Activated naive CD8-positive, alpha-beta T cell treated with anti-CD3 and anti-CD28 coated beads, Interleukin-2, amount 10 ng/mL, durations not matched to agents 7 days and 5 days (primary cell): ENCODE data around the gene TM9SF3. TPM values are rescaled to one million over a fixed set of nuclear protein-coding genes. Genes with fewer than 3 reads are reported as not detected.
A peak's percentile ranks its signal among the peaks of the same experiment; 100 is the strongest.

ENCODE experiments used
- ATAC-seq: fragments of 150-1000 bp; cut with Tn5 transposase; one replicate; pipeline ENCODE4 v1.10.0; 2021; ENCODE audit warnings: low read depth, moderate library complexity
- POLR2A ChIA-PET: fragments of 350-600 bp; sonication (Branson Sonifier 250); formaldehyde crosslinking; loops from one replicate; lab custom pipeline; 2021; ENCODE audit warnings: antibody characterized with exemption; lab: Charles Lee
- DNase-seq: peaks from one replicate; pipeline ENCODE4 v3.0.0; 2021
- H3K27ac Mint-ChIP-seq: one replicate; pipeline ENCODE4 v1.8.0; 2022; ENCODE audit warnings: mild to moderate bottlenecking, mixed read lengths
- H3K27me3 Mint-ChIP-seq: one replicate; pipeline ENCODE4 v1.8.0; 2022; ENCODE audit warnings: mild to moderate bottlenecking, moderate library complexity, mixed read lengths
- H3K36me3 Mint-ChIP-seq: one replicate; pipeline ENCODE4 v1.8.0; 2021; ENCODE audit warnings: mild to moderate bottlenecking, mixed read lengths
- H3K4me1 Mint-ChIP-seq: one replicate; pipeline ENCODE4 v1.8.0; 2021; ENCODE audit warnings: mixed read lengths
- H3K4me3 Mint-ChIP-seq: one replicate; pipeline ENCODE4 v1.8.0; 2022; ENCODE audit warnings: mild to moderate bottlenecking, moderate library complexity, mixed read lengths
- H3K9me3 Mint-ChIP-seq: one replicate; pipeline ENCODE4 v1.8.0; 2021; ENCODE audit warnings: mixed read lengths
- total RNA-seq, 2 experiments: library from RNA; stranded (reverse); gene quantifications; one replicate each; pipeline ENCODE4 v1.2.3, GENCODE V29; 2021

The TM9SF3 gene
- total RNA-seq, 2 experiments from 2014 or later = 72.9 to 75.2 TPM

DNA sequence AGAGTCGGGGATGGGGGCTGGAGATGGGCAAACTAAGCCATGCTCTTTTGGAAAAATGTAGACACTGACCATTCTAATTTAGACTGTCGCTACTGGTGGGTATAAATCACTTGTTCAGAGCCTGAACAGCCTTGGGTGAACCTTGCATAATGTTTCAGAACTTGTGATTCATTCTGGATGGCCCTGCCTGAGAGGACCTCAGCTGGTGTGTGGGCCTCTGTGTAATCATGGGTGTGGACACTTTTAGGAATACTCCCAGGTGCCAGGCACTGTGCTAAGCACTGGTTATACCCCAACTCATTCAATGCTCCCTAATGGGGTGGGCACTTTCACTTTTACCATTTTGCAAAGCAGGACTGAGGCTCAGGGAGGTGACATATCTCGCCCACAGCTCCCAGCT, 26.8 kb upstream of the TM9SF3 start:
- no peaks in the 10 kb centered on the region for H3K36me3 Mint-ChIP-seq
- no peak overlapping the region for H3K4me3 Mint-ChIP-seq
- no peaks in the 10 kb centered on the region for H3K9me3 Mint-ChIP-seq
- H3K27me3 Mint-ChIP-seq = no peaks in the 10 kb centered on the region
- DNase-seq = no peak
- H3K4me1 Mint-ChIP-seq = peaks cover 5% of the 10 kb centered on the region
- no peak overlapping the region for H3K27ac Mint-ChIP-seq
- POLR2A ChIA-PET = no interaction called here
- ATAC-seq = no peak

DNA sequence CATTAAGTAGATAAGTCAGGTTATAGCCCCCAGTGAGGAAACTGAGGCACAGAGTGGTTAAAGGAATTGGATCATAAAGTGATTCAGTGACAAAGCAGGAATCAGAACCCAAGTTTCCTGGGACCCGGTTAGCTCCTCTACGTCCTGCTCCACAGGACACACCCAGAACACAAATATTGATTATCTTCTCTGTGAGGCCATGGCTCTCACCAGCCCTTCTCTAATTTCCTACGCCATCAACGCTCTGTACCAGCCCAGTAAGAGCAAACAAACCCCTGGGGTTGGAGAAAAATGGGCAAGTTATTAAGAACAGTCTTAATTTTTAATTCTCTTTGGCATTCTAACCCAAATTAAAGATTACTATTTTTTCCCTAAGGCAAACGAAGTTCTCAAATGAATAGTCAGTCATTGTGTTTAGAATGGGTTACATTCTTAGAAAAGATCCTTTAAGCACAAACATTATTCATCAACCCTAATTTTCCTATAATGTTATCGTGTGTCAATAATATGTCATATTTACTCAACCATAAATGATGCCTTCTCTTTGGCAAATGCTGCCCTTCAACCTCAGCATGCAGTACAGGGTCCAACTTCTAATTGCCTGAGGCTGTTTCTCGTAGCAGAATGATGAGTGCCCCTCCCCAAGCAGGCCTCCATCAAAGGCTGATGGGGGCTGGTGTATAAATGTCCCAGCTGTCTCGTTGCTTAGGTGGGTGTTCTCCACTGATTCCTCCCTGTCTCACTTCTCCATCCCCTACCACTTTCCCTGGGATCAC, 25.4 kb upstream of the TM9SF3 start:
- Mint-ChIP-seq H3K27ac (no peak overlapping the region), H3K36me3 (no peaks in the 10 kb centered on the region), H3K4me1 (peaks cover 5% of the 10 kb centered on the region), H3K27me3 (no peaks in the 10 kb centered on the region), H3K9me3 (no peaks in the 10 kb centered on the region), H3K4me3 (no peak overlapping the region)
- DNase-seq = no peak
- ATAC-seq = no peak
- POLR2A ChIA-PET = no interaction called here

DNA sequence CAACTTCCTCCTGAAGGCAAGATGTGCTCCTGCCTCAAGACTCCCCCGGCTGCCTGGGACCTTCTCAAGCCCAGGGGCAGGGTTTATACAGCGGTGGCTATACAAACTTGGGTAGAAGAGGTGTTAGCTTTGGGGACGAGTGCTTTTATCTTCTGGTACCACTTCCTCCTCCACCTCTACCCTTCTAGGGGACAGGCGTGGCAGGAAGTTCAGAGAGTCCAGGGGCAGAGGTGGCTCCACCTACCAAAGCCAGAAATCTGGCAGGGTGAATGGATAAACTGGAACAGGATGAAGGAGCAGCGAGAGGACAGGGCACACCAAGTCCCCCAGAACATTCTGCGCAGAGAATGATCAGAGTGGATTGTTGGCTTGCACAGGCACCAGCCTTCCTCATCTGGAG, 24.0 kb upstream of the TM9SF3 start:
- DNase-seq = peak; percentile 44
- ATAC-seq = peak; percentile 98
- no peak overlapping the region for H3K4me3 Mint-ChIP-seq
- H3K27me3 Mint-ChIP-seq = no peaks in the 10 kb centered on the region
- POLR2A ChIA-PET = interaction anchor here (0.5 to 0.9 kb wide), 2 partner anchors 24 to 540 kb away, joined by 3 to 4 read pairs; partner anchors contain the start of gene TM9SF3
- H3K4me1 Mint-ChIP-seq = peaks cover 5% of the 10 kb centered on the region
- no peaks in the 10 kb centered on the region for H3K9me3 Mint-ChIP-seq
- peak overlapping the region; percentile 46 for H3K27ac Mint-ChIP-seq
- no peaks in the 10 kb centered on the region for H3K36me3 Mint-ChIP-seq

DNA sequence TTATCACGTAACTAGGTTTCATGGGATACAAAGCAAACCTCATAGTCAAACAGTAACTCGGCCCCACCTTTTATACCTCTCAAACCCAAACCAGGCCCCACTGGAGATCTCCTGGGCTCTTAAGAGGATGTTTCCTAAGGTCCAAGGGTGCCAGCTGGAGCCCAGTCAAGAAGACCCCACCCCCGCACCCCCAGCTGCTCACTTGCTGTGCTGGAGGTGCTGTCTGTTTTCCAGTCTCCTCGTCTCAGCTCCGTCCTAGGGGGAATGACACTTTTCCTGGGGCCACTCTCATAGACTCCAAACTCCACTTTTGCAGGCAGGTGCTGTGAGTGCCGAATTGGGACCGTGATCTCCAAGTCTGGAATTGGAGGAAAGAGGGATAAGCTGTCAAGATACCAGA, 22.7 kb upstream of the TM9SF3 start:
- no peak overlapping the region for H3K4me3 Mint-ChIP-seq
- H3K9me3 Mint-ChIP-seq = no peaks in the 10 kb centered on the region
- H3K27me3 Mint-ChIP-seq = no peaks in the 10 kb centered on the region
- ATAC-seq = no peak
- peaks cover 5% of the 10 kb centered on the region for H3K4me1 Mint-ChIP-seq
- H3K27ac Mint-ChIP-seq = no peak overlapping the region
- DNase-seq = no peak
- no peaks in the 10 kb centered on the region for H3K36me3 Mint-ChIP-seq
- POLR2A ChIA-PET = no interaction called here

DNA sequence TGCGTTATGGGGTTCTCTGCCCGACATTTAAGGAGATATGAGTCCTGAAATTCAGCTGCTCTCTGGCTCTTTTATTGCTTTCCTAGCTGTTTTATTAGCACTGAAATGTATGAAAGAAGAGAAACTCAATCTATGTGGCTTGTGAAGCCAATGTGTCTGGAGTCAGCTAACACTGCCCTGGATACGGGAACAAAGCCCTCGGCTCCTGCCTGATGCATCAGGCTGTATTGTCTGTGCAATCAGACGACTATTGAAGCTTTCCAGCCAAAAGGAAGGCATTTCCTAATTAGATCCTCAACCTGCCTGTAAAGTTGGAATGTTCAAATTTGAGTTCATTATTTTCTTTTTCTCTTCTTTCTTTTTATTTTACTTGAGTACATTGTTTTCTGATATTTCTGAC, 22.0 kb upstream of the TM9SF3 start:
- POLR2A ChIA-PET = no interaction called here
- Mint-ChIP-seq H3K9me3 (no peaks in the 10 kb centered on the region), H3K27me3 (no peaks in the 10 kb centered on the region), H3K4me1 (peaks cover 5% of the 10 kb centered on the region), H3K4me3 (no peak overlapping the region), H3K36me3 (no peaks in the 10 kb centered on the region), H3K27ac (no peak overlapping the region)
- ATAC-seq (no peak), DNase-seq (no peak)

DNA sequence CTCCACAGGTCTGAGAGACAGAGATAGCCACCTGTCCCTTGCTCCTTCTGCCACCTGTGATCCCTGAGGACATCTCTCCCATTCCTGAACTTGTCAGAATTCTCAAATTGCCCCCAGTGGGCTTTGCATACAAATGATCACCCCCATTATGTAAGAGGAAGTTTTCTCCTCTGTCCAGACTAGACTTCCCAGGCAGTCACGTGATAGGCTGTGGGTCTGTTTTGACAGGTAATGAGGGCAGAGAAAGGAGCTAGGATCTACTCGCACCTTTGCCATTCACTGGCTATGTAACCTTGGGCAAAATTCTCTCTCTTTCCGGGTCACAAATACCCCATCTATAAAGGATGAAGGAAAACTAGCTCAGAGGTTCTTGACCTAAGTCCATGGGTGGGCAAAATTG, 21.4 kb upstream of the TM9SF3 start:
- no peak overlapping the region for H3K27ac Mint-ChIP-seq
- H3K4me3 Mint-ChIP-seq = no peak overlapping the region
- H3K27me3 Mint-ChIP-seq = no peaks in the 10 kb centered on the region
- H3K4me1 Mint-ChIP-seq = peaks cover 5% of the 10 kb centered on the region
- H3K36me3 Mint-ChIP-seq = no peaks in the 10 kb centered on the region
- DNase-seq = no peak
- POLR2A ChIA-PET = no interaction called here
- ATAC-seq = no peak
- H3K9me3 Mint-ChIP-seq = no peaks in the 10 kb centered on the region

DNA sequence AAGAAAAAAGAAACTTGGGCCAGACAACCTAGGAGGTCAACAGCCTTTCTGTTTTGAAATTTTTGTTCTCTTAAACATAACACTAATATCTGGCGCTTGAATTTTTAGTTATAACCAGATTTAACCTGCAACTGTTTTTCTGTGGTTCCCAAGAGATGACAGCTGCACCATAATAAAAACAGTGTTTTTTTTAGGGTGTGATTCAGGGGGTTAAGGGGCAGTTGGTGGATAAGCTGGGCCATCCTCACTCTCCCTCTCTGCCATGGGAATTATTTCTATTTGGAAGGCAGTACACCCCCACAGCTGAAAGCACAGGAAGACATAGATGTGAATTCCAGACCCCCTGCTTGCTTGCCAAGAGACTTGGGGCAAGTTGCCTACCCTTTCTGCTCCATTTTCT, 20.1 kb upstream of the TM9SF3 start:
- H3K9me3 Mint-ChIP-seq = no peaks in the 10 kb centered on the region
- POLR2A ChIA-PET = no interaction called here
- peaks cover 5% of the 10 kb centered on the region for H3K4me1 Mint-ChIP-seq
- no peak overlapping the region for H3K27ac Mint-ChIP-seq
- H3K27me3 Mint-ChIP-seq = no peaks in the 10 kb centered on the region
- H3K4me3 Mint-ChIP-seq = no peak overlapping the region
- ATAC-seq (no peak), DNase-seq (no peak)
- no peaks in the 10 kb centered on the region for H3K36me3 Mint-ChIP-seq

DNA sequence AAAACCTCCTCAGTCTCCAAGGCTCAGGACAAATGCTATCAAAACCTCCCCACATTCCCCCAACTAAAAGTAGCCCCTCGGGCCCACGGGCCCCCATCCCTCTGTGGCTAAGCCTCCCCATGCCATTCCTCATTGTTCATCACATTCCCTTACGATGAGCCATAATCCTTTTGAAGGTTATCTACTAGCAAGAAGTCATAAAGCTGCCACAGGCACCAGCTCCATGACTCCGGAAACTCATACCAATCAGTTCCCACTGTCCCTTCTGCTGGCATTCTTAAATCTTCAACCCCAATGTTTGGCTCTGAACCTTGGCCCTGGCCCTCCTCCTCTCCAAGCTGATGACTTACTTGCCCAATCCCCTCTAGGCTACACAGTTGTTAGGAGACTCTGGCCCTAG, 19.4 kb upstream of the TM9SF3 start:
- H3K4me3 Mint-ChIP-seq = no peak overlapping the region
- H3K9me3 Mint-ChIP-seq = no peaks in the 10 kb centered on the region
- H3K27ac Mint-ChIP-seq = no peak overlapping the region
- no peaks in the 10 kb centered on the region for H3K27me3 Mint-ChIP-seq
- H3K36me3 Mint-ChIP-seq = no peaks in the 10 kb centered on the region
- DNase-seq = no peak
- H3K4me1 Mint-ChIP-seq = peaks cover 5% of the 10 kb centered on the region
- POLR2A ChIA-PET = no interaction called here
- ATAC-seq = no peak

DNA sequence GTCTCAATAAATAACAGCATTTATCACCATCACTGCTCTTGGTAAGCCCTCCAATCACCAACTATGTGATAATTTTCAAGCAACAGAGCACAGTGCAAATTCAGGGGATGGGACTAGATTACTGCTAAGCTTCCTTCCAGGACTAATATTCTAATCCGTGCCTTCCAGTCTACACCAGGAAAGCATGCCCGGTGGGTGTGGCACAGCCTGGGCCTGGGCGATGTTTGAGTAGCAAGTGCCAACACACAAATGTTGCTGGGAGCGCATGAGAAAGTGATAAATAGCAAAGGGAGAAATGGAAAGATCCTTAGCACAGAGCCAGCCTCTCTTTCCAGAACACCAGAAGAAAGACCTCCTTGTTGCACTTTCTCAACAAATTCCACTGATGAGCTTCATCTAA, 13.5 kb upstream of the TM9SF3 start:
- no peaks in the 10 kb centered on the region for H3K9me3 Mint-ChIP-seq
- H3K4me1 Mint-ChIP-seq = no peaks in the 10 kb centered on the region
- H3K4me3 Mint-ChIP-seq = no peak overlapping the region
- POLR2A ChIA-PET = interaction anchor here (0.6 kb wide), 1 partner anchor 225 kb away, joined by 3 read pairs; no protein-coding TSS in a partner anchor
- H3K36me3 Mint-ChIP-seq = no peaks in the 10 kb centered on the region
- DNase-seq (no peak), ATAC-seq (no peak)
- H3K27ac Mint-ChIP-seq = no peak overlapping the region
- no peaks in the 10 kb centered on the region for H3K27me3 Mint-ChIP-seq

DNA sequence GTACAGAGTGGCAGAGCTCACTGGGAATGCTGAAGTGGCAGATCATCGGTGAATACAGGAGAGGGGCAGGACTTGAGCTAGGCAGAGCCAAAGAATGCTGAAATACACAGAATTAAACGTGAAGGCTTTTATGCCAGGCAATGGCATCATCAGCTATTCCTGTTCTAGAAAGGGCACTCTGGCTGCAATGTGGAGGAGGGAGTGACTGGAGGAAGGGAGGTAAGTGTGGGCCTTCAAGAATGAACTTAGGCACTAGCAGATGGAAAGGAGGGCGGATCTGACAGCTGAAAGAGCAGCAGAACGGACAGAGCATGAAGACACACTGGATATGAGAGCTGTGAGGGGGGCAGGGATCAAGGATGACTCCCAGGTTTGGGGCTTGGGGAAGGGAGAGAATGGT, 12.0 kb upstream of the TM9SF3 start:
- Mint-ChIP-seq H3K27ac (no peak overlapping the region), H3K4me3 (no peak overlapping the region), H3K9me3 (no peaks in the 10 kb centered on the region), H3K27me3 (no peaks in the 10 kb centered on the region), H3K36me3 (peaks cover 4% of the 10 kb centered on the region), H3K4me1 (no peaks in the 10 kb centered on the region)
- DNase-seq = no peak
- POLR2A ChIA-PET = interaction anchor here (1.2 kb wide), 1 partner anchor 12 kb away, joined by 3 read pairs; the partner anchor contains the start of gene TM9SF3
- ATAC-seq = no peak

DNA sequence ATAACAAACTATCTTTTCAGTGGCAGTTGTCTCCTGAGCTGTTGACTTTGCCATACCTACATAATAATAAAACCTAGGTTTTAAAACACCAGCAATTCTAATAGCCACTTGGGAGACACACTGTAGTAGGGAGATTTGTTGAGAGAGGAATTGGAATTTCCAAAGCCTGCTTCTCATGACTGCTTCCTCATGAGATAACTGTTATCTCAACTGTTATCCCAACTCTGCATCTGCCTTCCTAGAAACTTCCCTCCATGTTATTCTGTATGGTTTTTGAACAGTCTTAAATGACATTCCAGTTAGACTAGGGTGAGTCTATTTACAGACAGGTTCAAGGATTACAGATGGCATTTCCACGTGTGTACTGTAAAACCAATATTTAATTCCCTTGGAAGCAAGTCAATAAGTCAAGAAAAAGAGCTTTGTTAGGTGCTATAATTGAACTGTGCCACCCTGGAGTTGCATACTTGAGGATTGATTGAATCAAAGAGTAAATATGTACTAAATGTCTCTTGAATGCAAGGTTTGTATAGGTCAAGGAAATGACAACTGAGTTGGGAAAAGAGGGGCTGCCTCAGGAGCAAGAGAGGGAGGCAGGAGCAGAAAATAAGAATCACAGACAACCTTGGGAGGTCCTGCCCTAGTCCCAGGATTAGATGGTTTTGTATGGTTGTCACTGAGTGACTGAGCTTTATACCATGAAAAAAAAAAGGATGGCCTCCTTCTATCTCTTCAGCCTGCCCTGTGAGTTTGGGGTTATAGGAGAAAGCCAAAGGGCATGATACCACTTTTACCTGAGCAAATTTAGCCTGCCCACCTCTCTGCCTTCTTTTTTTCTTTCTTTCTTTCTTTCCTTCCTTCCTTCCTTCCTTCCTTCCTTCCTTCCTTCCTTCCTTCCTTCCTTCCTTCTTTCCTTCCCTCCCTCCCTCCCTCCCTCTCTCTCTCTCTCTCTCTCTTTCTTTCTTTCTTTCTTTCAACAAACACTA, 9.9 kb upstream of the TM9SF3 start:
- H3K27me3 Mint-ChIP-seq = no peaks in the 10 kb centered on the region
- ATAC-seq = no peak
- H3K9me3 Mint-ChIP-seq = no peaks in the 10 kb centered on the region
- POLR2A ChIA-PET = no interaction called here
- no peak overlapping the region for H3K27ac Mint-ChIP-seq
- no peak overlapping the region for H3K4me3 Mint-ChIP-seq
- DNase-seq = no peak
- H3K36me3 Mint-ChIP-seq = peaks cover 4% of the 10 kb centered on the region
- H3K4me1 Mint-ChIP-seq = peaks cover 4% of the 10 kb centered on the region

DNA sequence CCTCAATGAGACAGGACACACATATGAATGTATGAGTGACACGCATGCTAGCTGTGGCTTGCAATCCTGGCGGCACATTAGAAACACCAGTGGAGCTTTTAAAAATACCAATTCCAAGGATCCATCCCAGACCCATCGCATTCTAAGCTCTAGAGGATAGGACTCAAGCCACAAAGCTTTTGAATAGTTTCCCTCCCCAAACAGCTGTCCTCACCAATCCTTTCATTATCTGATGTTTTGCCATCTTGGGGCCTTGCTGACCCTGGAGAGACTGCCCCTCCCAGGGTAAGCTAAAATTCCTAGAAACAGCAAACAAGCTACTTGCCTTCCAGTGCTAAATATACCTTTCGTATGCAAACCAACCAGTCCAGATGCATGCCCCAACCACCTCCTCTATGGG, 8.9 kb upstream of the TM9SF3 start:
- no peak for DNase-seq
- POLR2A ChIA-PET = no interaction called here
- H3K36me3 Mint-ChIP-seq = peaks cover 6% of the 10 kb centered on the region
- no peaks in the 10 kb centered on the region for H3K9me3 Mint-ChIP-seq
- no peaks in the 10 kb centered on the region for H3K27me3 Mint-ChIP-seq
- H3K27ac Mint-ChIP-seq = no peak overlapping the region
- ATAC-seq = no peak
- no peak overlapping the region for H3K4me3 Mint-ChIP-seq
- peaks cover 7% of the 10 kb centered on the region for H3K4me1 Mint-ChIP-seq

DNA sequence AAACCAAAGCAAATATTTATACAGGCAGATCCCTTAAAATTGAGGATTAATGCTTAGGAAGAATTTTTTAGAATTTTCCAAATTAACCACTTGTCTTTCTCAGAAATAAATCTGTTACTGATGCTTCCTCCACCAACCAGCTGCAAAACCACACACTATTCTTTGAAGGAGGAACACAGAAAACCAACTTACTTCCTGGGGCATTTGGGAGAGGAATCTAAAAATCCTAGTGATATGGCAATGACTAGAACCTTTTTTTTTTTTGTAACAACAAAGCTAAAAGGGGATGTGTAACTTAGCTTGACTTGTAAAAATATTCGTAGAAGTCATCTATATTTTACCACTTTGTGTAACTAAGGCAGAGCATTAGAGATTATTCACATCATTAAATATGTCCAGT, 5.1 kb upstream of the TM9SF3 start:
- Mint-ChIP-seq H3K27me3 (no peaks in the 10 kb centered on the region), H3K9me3 (no peaks in the 10 kb centered on the region), H3K4me1 (peaks cover 8% of the 10 kb centered on the region), H3K4me3 (no peak overlapping the region), H3K36me3 (peaks cover 6% of the 10 kb centered on the region), H3K27ac (no peak overlapping the region)
- DNase-seq (no peak), ATAC-seq (no peak)
- POLR2A ChIA-PET = no interaction called here
